Transverse colon (tissue), 4 donors: ENCODE measurements around the gene VAX1. TPM values are rescaled to one million over a fixed set of nuclear protein-coding genes. Genes with fewer than 3 reads are reported as not detected.

ENCODE experiments used
- DNase-seq: peaks from one replicate; pipeline ENCODE4 v3.0.0-alpha.2; 2019
- H3K27ac ChIP-seq, 4 donors: fragments of 200-600 bp; sonication (generic); 2 replicates each; pipeline ENCODE4 v1.5.1; 2016 to 2018; ENCODE audit warnings: inconsistent platforms in 4 of 4
- H3K27me3 ChIP-seq: fragments of 200-600 bp; sonication (generic); 2 replicates; pipeline ENCODE4 v1.5.1; 2017; ENCODE audit warnings: inconsistent platforms
- H3K36me3 ChIP-seq, 4 donors: fragments of 200-600 bp; sonication (generic); 2 replicates each; pipeline ENCODE4 v1.5.1; 2017 to 2019; ENCODE audit warnings: inconsistent platforms in 4 of 4
- H3K4me1 ChIP-seq, 4 donors: fragments of 200-600 bp; sonication (generic); 2 replicates each; pipeline ENCODE4 v1.5.1; 2017 to 2020; ENCODE audit warnings: inconsistent platforms in 4 of 4
- H3K4me3 ChIP-seq, 4 donors: fragments of 200-600 bp; sonication (generic); 1 replicate in 1 of 4; 2 replicates in 3 of 4; pipeline versions ENCODE4 v1.5.1 to v1.6.1; 2017 to 2019; ENCODE audit warnings: inconsistent platforms in 4 of 4
- H3K9me3 ChIP-seq, 2 donors: fragments of 200-600 bp; sonication (generic); 2 replicates each; pipeline ENCODE4 v1.5.1; 2017 to 2019; ENCODE audit warnings: inconsistent platforms in 2 of 2
- CTCF ChIP-seq, 5 experiments: fragments of 200-600 bp in 3 of 5; fragments of 450-650 bp in 2 of 5; sonication (generic) in 3 of 5; IDR thresholded peaks; 1 replicate in 2 of 5; 2 replicates in 3 of 5; pipeline ENCODE4 v1.5.1; 2016 to 2017; ENCODE audit warnings: antibody characterized with exemption in 5 of 5, inconsistent platforms in 3 of 5, mild to moderate bottlenecking in 2 of 5, moderate library complexity in 1 of 5
- EP300 ChIP-seq: sonication (generic); formaldehyde crosslinking; IDR thresholded peaks from one replicate; pipeline ENCODE4 v1.6.1; 2017; ENCODE audit warnings: antibody characterized with exemption, low read depth
- POLR2A ChIP-seq: fragments of 450-650 bp; IDR thresholded peaks from one replicate; pipeline ENCODE4 v1.6.1; 2016; ENCODE audit warnings: antibody characterized with exemption, mild to moderate bottlenecking, moderate library complexity
- POLR2AphosphoS5 ChIP-seq, 3 donors: sonication (generic); formaldehyde crosslinking; IDR thresholded peaks; one replicate each; pipeline ENCODE4 v1.6.1; 2016; ENCODE audit warnings: antibody characterized with exemption in 3 of 3
- WGBS, 2 donors: methylation state at CpG; one replicate each; pipeline ENCODE4 v1.1.5; 2018; ENCODE audit warnings: low coverage in 1 of 2; 5-methylcytosine and 5-hydroxymethylcytosine counted together
- in situ Hi-C, 4 donors: fragments of 200-750 bp; cut with MboI; loops; one replicate each; pipeline versions ENCODE4 v1.15.0 to v1.15.1; 2017; ENCODE audit warnings: low sequenced_read_pairs in 3 of 4, low pct_ligation_motif_present in 1 of 4, low pct_unique_long_range_greater_than_20kb in 1 of 4
- intact Hi-C: fragments of 100-400 bp; cut with DNase I; formaldehyde crosslinking; loops from one replicate; pipeline ENCODE4 v1.15.1; 2023; ENCODE audit warnings: low total_unique reads
- total RNA-seq, 4 donors: library from RNA; depleted of rRNA; stranded (reverse); fragments of >200 nt; gene quantifications; one replicate each; pipeline ENCODE4 v1.1.0, GENCODE V29; 2016

VAX1 gene
- total RNA-seq, 4 donors from 2014 or later, result not detected

GRCh38 chr10:117136391-117136975 lies 1.6 kb downstream of the VAX1 start:
- 63% methylated on average over 34 of the region's 34 CpGs; no CpG with 5 or more reads in 1 of the 2 donors for WGBS, 2 donors
- DNase-seq, result no peak
- H3K4me3 ChIP-seq, result peak overlapping the region in 2 of 4 donors; percentile 29 to 53
- in situ Hi-C loops (no loop called here), intact Hi-C loops (no loop called here)
- no peaks in the 10 kb centered on the region for H3K36me3 ChIP-seq
- no peaks in the 10 kb centered on the region for H3K9me3 ChIP-seq
- H3K27ac ChIP-seq, result no peak overlapping the region
- H3K4me1 ChIP-seq, result peaks cover 6 to 48% (median 40%) of the 10 kb centered on the region in 4 donors
- TF ChIP-seq POLR2A (no peak), CTCF (IDR thresholded peaks at IDR 0.05) (no peak), POLR2AphosphoS5 (IDR thresholded peaks at IDR 0.05) (no peak), EP300 (no peak)
- H3K27me3 ChIP-seq, result peaks cover 99% of the 10 kb centered on the region

GRCh38 chr10:117135480-117136140 lies 2.5 kb downstream of the VAX1 start:
- Histone ChIP-seq H3K4me1 (peaks cover 6 to 54% (median 45%) of the 10 kb centered on the region in 4 donors), H3K9me3 (no peaks in the 10 kb centered on the region), H3K36me3 (no peaks in the 10 kb centered on the region), H3K27me3 (peaks cover 99% of the 10 kb centered on the region), H3K4me3 (no peak overlapping the region), H3K27ac (no peak overlapping the region)
- 80 to 89% methylated on average over 1 to 4 of the region's 4 CpGs for WGBS, 2 donors
- intact Hi-C loops, result no loop called here
- in situ Hi-C loops, result no loop called here
- no peak for DNase-seq
- TF ChIP-seq POLR2A, result no peak
- TF ChIP-seq POLR2AphosphoS5 (IDR thresholded peaks at IDR 0.05), result no peak
- no peak for TF ChIP-seq EP300
- TF ChIP-seq CTCF (IDR thresholded peaks at IDR 0.05), result no peak

- H3K36me3 ChIP-seq, result no peaks in the 10 kb centered on the region
- TF ChIP-seq POLR2AphosphoS5 (IDR thresholded peaks at IDR 0.05) (no peak), CTCF (IDR thresholded peaks at IDR 0.05) (no peak), POLR2A (no peak), EP300 (no peak)
- WGBS, 2 donors, result 68 to 69% methylated on average over 6 of the region's 6 CpGs
These were observed 3.1 kb downstream of the VAX1 start for GRCh38 chr10:117135026-117135372.

GRCh38 chr10:117134306-117135025 lies 3.6 kb downstream of the VAX1 start:
- no peaks in the 10 kb centered on the region for H3K9me3 ChIP-seq
- peaks cover 6 to 54% (median 45%) of the 10 kb centered on the region in 4 donors for H3K4me1 ChIP-seq
- no peak overlapping the region for H3K27ac ChIP-seq
- no peaks in the 10 kb centered on the region for H3K36me3 ChIP-seq
- intact Hi-C loops (no loop called here), in situ Hi-C loops (no loop called here)
- peaks cover 99% of the 10 kb centered on the region for H3K27me3 ChIP-seq
- H3K4me3 ChIP-seq, result peak overlapping the region in 1 of 4 donors; percentile 31
- DNase-seq, result no peak
- WGBS, 2 donors, result 16 to 20% methylated on average over 2 to 35 of the region's 72 CpGs
- no peak for TF ChIP-seq CTCF (IDR thresholded peaks at IDR 0.05)
- TF ChIP-seq EP300, result no peak

More at GRCh38 chr10:117135026-117135372, 3.1 kb downstream of the VAX1 start:
- DNase-seq, result no peak
- H3K27me3 ChIP-seq, result peaks cover 99% of the 10 kb centered on the region
- in situ Hi-C loops (no loop called here), intact Hi-C loops (no loop called here)
- no peak overlapping the region for H3K27ac ChIP-seq
- peaks cover 6 to 54% (median 45%) of the 10 kb centered on the region in 4 donors for H3K4me1 ChIP-seq
- no peak overlapping the region for H3K4me3 ChIP-seq
- no peaks in the 10 kb centered on the region for H3K9me3 ChIP-seq
